Fibroblast of skin of left biceps (primary cell): ENCODE data around the gene TBC1D32.
A peak's percentile ranks its signal among the peaks of the same experiment; 100 is the strongest.
"Not testable (repeated sequence)": the region's sequence is repeated elsewhere in the genome, so short reads cannot be mapped to it uniquely, and the experiment has no call there.

Experiments used
- DNase-seq, 2 experiments: peaks; one replicate each; pipeline ENCODE4 v3.0.0-alpha.2; 2013; ENCODE audit warnings: low read depth in 2 of 2

Gene TBC1D32

GRCh38 chr6:121135425-121135824 lies 198.9 kb downstream of the TBC1D32 start:
- no peak for DNase-seq

- DNase-seq = no peak
Observed at GRCh38 chr6:121134922-121135321, 199.4 kb downstream of the TBC1D32 start.

- no peak for DNase-seq
Observed at GRCh38 chr6:121124600-121124999, 209.7 kb downstream of the TBC1D32 start.

- no peak for DNase-seq
Observed at GRCh38 chr6:121112356-121112755, 221.9 kb downstream of the TBC1D32 start.

GRCh38 chr6:121110733-121111132 lies 223.5 kb downstream of the TBC1D32 start:
- DNase-seq = no peak

- no peak for DNase-seq
Observed at GRCh38 chr6:121106962-121107361, 227.3 kb downstream of the TBC1D32 start.

- DNase-seq = no peak
Observed at GRCh38 chr6:121105461-121105860, 228.8 kb downstream of the TBC1D32 start.

- peak; percentile 15 to 17 for DNase-seq
Observed at GRCh38 chr6:121093928-121094327, 240.4 kb downstream of the TBC1D32 start.

GRCh38 chr6:121090492-121090891 lies 243.8 kb downstream of the TBC1D32 start:
- no peak for DNase-seq

GRCh38 chr6:121086876-121087275 lies 247.4 kb downstream of the TBC1D32 start:
- DNase-seq = no peak

- DNase-seq = no peak
Observed at GRCh38 chr6:121076119-121076518, 258.2 kb downstream of the TBC1D32 start.

- DNase-seq = not testable (repeated sequence)
Observed at GRCh38 chr6:121068749-121069148, 265.5 kb downstream of the TBC1D32 start.

GRCh38 chr6:121067381-121067780 lies 266.9 kb downstream of the TBC1D32 start:
- no peak for DNase-seq

GRCh38 chr6:121064345-121064744 lies 269.9 kb downstream of the TBC1D32 start:
- DNase-seq = no peak

- DNase-seq = peak; percentile 8 to 9
Observed at GRCh38 chr6:121055572-121056163, 278.6 kb downstream of the TBC1D32 start.

GRCh38 chr6:121048593-121048992 lies 285.7 kb downstream of the TBC1D32 start:
- not testable (repeated sequence) for DNase-seq

GRCh38 chr6:121044905-121045304 lies 289.4 kb downstream of the TBC1D32 start:
- not testable (repeated sequence) for DNase-seq

- not testable (repeated sequence) for DNase-seq
Observed at GRCh38 chr6:121043706-121044105, 290.6 kb downstream of the TBC1D32 start.

GRCh38 chr6:121043211-121043610 lies 291.1 kb downstream of the TBC1D32 start:
- DNase-seq = not testable (repeated sequence)

- DNase-seq = no peak
Observed at GRCh38 chr6:121042766-121043165, 291.5 kb downstream of the TBC1D32 start.

GRCh38 chr6:121040831-121041230 lies 293.4 kb downstream of the TBC1D32 start:
- no peak for DNase-seq

- DNase-seq = no peak
Observed at GRCh38 chr6:121033091-121033490, 301.2 kb downstream of the TBC1D32 start.

- no peak for DNase-seq
Observed at GRCh38 chr6:121032268-121033006, 301.8 kb downstream of the TBC1D32 start.
